NCI-H82 treated with DMSO at 0.1 percent for 48 hours (cell line): ENCODE measurements around the gene FLVCR2.

Experiments used
- DNase-seq: peaks from one replicate; lab custom pipeline; 2025; ENCODE audit not compliant: unreplicated experiment; lab: John Stamatoyannopoulos, UW

Gene FLVCR2

DNA sequence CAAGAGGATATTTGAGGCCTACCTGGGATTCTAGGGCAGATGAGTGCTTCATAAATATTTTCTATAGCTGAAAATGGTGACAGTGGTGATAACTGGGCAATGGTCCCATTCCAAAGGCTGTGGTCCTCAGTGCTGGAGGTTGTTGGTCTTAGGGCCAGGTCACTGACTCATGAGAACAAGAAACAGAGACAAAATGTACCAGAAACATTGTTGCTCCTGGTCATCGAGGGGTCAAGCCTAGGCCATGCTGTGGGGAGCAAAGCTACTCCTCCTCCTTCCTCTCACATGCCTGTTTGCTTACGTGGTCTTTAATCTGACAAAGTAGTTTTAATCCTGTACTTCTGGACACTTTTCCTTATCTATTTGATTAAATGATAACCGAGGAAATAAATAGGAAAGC is 48.4 kb downstream of the FLVCR2 start:
- no peak for DNase-seq

DNA sequence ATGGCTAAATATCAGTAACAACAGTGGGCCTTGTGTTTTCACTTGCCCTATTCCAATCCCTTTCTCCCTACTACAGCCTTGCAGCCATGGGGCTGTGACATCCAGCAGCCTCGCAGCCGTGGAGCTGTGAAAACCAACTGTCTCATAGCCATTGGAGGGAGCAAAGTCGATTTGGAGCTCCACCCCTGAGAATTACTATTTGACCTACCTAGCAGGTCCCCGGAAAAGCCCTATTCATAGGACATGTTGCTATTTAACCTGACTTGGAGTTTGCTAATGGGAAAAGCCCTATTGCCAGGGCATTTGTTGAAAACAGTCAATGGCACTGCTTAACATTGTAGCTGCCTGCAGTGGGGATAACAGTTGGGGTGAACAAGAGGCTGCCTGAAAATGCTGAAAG is 49.0 kb downstream of the FLVCR2 start:
- DNase-seq, result no peak

DNA sequence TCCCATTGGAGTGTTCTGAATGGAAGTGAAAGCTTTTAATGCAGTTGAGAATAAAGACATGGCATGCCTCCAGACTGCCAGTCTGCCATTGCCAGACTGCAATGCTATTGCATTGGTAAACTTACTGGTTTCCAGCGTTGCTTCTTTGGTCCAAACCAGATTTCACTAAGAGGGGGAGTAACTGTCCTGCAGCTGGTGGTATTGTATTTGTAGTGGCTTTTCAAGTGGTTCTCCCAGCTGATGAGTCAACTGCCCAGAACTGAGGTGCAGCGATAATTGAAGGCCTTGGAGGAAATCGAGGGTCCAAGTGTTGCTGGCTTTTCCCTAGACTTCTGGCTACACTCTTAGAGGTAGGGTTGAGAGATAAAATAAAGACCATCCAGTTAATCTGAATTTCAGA is 50.4 kb downstream of the FLVCR2 start:
- no peak for DNase-seq

DNA sequence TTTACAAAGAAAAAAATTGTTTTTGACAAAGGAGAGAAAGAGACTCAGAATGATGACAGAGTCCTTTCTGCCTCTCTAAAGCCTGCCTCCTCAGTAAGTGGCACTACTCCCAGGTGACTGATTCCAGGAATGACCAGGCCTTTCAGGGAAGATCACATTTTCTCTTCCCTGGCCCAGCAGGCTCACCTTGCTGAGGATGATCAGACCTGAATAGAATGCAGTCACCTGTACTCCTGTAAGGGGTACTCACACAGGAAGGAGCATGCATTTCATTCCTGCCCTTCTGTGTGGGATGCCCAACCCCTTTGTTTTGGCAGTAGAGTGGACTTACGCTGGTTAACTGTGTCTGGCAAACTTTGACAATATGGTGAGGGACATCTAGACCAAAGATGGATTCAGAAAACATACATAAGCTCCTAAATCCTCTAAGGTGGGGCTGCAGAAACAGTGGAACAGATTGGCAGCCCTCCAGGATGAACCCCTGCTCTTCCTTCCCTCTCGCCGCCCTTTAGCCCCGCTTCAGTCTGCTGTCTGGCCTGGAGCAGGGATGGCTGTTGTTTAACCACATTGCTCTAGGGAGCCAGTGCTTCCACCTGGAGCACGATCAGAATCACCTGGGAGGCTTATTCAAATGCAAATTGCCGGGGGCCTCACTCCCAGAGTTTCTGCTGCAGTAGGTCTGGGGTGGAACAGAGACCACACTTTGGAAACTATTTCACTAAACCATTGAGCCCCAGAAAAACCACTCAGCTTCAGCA is 52.5 kb downstream of the FLVCR2 start:
- DNase-seq, result no peak

DNA sequence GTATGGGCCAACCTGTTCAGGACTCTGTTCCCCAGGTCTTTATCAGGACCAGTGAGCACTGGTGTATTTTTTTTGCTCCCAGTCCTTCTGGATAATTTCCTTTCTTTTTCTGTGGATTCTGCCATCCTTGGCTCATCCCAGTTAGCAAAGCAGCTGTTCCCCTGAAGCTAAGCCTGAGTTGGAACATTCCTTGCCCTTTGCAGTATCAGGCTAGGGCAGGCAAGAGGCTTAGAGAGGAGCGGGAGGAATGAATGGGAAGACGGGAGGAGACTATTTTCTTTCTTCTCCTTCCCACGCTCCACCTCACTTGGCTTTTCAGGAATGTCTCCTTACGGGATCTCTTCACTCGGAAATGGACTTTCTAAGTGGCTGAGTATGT is 53.0 kb downstream of the FLVCR2 start:
- DNase-seq, result no peak

DNA sequence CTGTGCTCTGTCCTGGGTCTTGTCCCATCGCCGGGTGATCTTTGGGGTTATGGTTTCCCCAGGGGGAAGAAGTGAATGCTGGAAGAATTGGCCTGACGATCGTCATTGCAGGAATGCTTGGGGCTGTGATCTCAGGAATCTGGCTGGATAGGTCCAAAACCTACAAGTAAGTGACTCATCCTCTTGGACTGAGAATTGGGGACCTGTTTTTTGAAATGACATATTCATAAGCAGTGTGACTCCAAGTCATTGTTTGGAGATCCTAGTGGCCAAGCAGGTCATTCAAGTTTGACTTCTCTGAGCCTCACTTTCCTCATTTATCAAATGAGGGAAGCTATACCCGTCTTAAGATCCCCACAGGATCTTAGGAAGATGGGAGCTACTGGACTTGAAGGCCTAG is 56.4 kb downstream of the FLVCR2 start:
- DNase-seq, result no peak

DNA sequence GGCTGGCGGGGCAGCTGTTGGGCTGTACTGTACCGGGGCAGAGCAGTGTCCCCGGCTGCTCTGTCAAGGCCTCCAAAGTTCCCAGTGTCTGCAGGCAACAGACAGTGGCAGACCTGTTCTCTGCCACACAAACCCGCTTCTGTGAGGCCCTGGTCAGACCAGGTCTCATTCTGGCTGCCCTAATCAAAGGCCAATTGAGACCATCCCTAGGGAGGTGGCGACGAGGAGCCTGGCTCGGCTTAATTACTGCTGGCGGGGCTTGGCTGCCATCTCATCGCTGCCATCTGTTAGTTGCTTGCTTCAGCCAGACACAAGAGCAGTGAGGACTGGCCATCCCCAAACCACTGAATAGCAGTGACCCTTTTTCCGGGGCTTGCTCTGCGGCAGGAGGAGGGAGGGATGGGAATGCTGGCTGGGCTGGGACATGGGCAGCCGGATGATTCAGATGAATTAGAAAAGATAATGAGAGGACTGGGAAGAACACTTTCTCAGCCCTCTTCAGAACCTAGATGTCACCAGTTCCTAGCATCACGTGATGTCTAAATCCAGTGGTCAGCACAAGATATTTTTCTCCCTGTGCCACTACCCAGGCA is 57.8 kb downstream of the FLVCR2 start:
- DNase-seq, result peak; percentile 1

DNA sequence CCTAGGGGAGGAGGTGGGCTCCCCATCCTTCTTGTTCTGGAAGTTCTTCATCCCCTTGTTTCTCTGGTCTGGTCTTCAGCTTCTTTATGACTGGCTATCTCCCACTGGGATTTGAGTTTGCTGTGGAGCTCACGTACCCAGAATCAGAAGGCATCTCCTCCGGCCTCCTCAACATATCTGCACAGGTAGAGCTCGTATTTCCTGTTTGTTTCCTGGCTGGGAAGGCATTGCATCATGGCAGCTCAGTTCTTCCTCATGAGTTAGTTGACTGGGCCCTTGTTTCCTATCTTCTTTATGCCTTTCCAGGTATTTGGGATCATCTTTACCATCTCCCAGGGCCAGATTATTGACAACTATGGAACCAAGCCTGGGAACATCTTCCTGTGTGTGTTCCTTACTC is 62.5 kb downstream of the FLVCR2 start:
- DNase-seq, result no peak

DNA sequence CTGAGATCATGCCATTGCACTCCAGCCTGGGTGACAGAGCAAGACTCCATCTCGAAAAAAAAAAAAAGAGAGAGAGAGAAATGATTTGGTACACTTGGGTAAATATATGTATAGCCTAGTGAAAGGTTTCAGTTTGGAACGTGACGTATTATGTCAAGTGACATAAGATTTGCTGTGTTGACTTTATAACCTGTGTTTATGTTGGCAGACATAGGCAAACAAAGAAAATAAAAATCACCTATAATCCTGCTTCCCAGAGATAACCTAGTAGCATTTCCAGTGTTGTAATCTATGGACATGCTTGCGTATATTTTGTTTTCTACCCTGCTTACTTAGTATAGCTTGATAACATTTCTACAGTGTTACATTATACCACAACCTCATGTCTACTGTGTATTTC is 65.6 kb downstream of the FLVCR2 start:
- DNase-seq, result no peak

DNA sequence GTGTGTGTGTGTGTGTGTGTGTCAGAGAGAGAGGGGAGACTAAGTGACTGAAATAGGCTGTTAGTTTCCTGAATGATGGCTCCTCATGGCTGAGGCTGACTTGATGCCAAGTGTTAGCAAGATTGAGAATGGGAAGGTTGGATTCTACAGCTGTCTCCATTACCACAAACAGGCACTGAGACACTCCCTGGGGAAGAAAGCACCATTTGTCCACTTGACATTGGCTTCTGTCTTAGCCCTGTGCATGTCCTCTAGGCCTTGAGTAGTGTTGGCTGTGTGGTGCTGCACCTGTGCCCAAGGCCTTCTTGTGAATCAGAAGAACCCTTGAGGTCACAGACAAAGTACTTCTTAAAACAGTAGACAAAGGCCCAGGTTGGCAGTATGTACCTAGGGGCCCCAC is 66.6 kb downstream of the FLVCR2 start:
- no peak for DNase-seq

DNA sequence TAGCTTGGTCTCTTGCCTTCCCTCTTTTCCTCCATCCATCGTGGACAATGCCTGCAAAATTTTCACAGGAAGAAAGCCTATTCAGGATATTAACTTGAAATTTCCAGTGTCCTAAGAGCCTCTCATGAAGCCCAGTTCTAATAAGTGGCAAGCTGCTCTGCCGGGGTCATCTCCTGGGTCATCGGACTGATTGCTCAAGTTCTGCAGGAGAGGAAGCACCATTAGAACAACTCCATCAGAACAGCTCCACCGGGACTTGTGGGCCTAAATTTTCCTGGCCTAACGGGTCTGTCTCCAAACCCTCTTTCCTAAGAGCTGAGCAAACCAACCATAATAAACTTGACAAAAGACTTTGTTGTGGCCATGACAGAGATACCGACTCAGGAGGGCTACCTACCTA is 68.3 kb downstream of the FLVCR2 start:
- DNase-seq, result no peak

DNA sequence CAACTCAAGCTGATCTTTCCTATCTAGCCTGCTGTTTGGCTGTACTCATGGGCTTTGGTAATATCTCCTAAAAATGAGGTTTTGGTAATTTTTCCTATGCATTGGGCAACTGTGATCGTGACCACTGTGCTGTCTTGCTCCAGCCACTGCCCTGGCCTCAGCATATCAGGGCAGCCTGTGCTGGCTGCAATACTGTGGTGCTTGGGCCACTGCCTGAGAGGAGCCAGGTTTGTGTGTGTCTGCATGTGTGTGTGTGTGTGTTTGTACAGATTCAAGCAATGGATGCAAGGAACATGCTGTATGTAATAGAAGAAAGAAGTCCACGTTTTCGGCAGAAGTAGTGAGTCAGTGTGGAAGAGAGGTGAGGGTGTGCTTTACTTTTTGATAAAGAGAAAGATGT is 69.2 kb downstream of the FLVCR2 start:
- no peak for DNase-seq

DNA sequence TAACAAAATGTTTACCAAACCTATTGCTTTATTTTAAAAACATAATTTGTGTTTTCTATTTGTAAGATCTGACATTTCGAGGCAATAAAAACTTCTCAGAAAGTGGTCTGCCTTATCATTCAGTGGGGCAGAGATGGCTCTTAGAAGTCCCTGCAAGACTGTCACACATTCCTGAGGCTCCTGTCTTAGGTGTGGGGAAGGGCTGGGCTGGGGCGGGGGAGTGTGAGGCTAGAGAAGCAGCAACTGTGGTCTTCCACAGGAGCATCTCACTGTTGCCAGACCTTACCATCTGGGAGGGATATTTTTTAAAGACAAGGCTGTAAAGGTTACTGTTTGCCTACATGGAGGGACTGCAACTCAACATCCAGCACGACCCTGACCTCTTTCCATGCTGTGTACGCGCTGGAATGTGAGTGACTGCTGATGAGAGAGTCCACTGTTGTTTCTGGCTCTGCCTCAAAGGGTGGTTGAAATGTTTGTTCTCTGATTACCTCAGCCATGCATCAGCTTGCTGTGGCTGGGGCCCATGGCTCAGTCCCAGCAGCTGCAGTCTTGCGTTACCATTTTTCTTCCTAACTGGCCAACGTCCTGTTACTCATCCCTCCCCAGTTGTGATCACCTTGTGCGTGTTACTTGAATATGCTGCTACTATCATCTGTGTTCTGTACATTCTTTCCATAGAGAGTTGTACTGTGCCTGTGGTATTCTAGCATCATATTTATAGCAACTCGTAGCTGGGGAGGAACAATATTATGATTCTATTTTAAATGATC is 69.8 kb downstream of the FLVCR2 start:
- DNase-seq, result no peak

DNA sequence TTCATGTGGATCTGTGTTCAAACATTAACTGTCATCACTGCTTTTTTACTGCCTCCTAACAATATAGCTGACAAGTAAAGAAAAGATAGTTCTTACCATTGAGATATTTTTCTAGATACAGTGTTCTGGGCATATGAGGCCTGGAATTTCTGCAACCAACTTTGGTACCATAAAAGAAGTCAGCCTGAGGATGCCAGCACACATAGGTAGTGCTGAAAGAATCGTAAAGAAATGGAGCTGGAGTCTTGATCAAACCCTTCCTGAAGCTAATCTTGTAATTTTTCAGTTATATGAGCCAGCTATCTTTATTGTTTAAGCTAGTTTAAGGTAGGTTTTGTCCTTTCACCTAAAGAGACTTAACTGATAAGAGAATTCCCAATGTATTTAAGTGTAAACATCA is 70.9 kb downstream of the FLVCR2 start:
- DNase-seq, result no peak

DNA sequence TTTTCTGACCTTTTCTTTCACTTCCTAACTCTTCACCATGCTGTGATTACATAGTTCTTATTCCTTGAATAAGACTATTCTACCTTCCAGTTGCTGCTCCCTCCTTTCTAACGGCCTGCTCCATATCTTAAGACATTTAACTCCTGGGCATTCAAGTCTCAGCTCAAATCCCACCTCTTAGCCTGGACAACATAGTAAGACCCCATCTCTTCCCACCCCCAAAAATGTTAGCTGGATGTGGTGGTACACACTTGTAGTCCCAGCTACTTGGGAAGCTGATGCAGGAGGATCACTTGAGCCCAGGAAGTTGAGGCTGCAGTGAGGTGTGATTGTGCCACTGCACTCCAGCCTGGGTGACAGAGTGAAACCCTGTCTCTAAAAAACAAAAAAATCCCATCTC is 71.4 kb downstream of the FLVCR2 start:
- no peak for DNase-seq

DNA sequence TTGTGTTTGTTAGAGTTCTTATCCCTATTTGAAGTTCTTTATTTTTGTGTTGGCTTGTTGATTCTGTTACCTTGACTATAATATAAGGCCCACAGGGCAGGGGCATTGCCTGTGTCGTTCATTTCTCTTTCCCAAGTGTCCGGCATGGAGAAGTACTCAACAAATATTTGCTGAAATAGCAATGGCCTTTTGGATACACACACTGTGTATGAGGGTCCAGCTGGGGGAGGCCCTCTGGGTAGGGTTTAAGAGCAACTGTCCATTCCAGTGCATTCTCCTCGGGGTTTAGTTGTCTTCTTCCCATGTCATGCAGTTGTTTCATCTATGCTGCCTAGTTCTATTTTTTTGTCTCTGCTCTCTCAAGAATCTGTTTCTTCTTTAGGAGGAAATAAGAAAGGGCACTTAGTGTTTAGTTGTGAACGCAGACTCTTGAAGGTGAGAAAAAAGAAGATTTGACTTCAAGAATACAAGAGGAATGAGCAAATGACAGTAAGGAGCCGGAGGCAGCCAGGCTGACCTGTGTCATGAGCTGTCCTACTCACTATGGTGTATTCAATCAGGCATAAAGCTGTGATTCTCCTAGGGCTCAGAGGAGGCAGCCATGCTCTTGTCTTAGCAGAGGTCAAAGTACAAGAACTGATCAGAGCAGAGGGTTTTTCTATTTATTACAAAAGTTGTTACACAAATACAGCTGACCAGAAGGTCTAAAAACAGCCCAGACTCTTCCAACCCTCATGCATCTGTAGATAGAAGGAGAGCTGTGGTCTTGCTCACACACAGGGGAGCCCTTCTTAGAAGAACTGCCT is 72.0 kb downstream of the FLVCR2 start:
- no peak for DNase-seq

DNA sequence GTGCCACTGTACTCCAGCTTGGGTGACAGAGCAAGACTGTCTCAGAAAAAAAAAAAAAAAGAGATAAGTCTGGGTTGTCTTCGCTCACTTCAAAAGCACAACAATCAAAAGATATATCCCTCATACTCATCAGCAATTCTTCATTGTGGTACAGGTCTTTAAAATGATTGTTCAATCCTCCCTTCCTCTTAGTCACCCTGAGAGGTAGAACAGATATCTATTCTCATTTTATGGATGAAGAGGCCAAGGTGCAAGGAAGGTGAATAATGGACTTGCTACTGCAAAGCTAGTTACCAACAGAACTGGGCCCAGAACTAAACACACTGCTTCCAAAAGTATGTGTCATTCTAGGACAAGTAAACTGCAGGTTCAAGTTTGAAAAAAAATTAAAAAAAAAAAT is 75.1 kb downstream of the FLVCR2 start:
- no peak for DNase-seq

DNA sequence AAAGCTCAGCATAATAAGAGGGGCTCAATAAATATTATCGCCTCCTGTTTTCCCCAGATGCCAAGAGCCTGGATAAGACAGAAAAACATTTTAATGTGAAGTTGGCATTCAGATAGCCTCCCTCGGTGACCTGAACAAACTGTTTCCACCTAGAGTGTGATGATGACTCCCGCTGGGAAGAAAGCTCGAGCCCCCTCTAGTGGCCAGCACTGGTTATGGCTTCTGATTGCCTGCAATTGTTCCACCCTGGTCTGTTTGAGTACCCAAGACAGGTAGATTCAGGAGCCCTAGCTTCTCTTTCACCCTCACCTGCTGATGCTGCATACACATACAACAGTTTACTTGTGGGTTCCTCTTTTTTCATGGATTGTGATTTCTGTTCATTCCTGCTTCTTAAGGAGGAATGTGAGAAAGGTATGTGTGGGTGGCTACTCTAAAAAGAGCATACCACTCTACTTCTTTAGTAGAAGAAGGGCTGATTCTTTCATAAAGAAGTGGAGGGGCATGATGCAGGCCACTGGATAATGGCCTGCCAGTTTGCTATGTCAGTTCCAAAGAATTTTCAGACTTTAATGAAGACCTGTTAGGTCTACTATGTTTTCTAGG is 75.8 kb downstream of the FLVCR2 start:
- no peak for DNase-seq

DNA sequence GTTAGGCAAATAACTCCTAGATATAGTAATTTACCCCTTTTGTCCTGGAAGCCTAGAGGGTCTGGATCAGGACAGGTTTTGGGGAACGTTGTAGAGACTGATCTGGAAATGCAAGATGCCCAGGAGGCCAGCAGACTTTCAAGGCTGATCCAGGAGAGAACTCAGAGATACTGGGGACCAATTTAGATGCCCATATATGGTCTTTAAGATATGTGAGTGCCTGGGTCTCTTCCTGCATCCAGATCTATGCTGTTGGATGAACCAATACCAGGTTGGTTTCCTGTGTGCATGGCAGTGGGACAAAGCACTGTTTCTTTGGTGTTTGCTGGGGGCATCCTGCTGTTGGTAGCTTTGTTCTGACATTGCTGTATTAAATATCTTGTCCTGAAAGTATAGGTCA is 76.8 kb downstream of the FLVCR2 start:
- no peak for DNase-seq

DNA sequence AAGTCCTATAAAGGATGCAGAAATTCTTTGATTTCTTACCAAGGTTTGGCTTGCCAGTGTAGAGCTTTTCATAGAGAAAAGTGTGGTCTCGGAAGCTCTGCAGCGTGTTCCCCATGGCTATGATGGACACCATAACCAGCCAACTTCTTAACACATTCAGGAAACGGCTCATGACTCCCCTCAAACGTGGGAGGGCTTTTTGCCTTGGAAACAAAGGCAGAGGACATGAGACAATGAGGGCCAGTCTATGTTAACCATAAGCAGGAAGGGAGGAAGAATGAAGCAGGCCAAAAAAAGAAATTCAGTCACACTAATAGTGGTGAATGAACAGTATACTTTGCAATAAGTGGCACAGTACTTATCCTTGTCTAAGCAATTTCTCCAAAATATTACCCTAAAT is 78.9 kb downstream of the FLVCR2 start:
- no peak for DNase-seq

DNA sequence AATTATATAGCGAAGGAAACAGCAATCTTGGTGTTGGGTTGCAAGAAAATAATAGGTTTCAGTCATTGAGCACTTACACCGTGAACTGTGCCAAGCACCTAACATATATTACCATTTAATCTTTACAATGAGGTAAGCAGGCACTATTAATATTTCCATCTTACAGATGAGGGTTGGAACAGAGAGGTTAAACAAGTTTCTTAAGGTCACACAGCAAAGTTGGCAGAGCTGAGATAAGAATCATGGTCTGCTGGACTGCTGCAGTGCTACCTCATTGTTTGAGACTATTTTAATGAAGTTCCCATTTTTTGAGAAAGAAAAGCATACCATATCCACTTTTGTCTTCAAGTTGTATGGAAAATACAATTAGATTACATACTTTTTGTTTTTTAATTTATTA is 80.5 kb downstream of the FLVCR2 start:
- DNase-seq, result no peak
